Gastrocnemius medialis (tissue), 4 donors: Measurements from ENCODE around the gene CCDC88A. TPM values are rescaled to one million over a fixed set of nuclear protein-coding genes. Genes with fewer than 3 reads are reported as not detected.

Experiments
- ATAC-seq, 2 donors: fragments of 150-250 bp; one replicate each; pipeline ENCODE4 v1.9.1; 2016
- DNase-seq, 2 donors: peaks; one replicate each; pipeline ENCODE4 v3.0.0-alpha.2; 2019
- H3K27ac ChIP-seq, 4 donors: fragments of 200-600 bp; sonication (generic); 1 replicate in 1 of 4; 2 replicates in 3 of 4; pipeline ENCODE4 v1.5.1; 2016 to 2018; ENCODE audit warnings: mild to moderate bottlenecking in 2 of 4, moderate library complexity in 1 of 4
- H3K27me3 ChIP-seq, 3 donors: fragments of 200-600 bp; sonication (generic) in 2 of 3; 1 replicate in 1 of 3; 2 replicates in 2 of 3; pipeline versions ENCODE4 v1.5.1 to v1.6.0; 2016 to 2019; ENCODE audit warnings: mild to moderate bottlenecking in 1 of 3, moderate library complexity in 1 of 3
- H3K36me3 ChIP-seq, 2 donors: fragments of 200-600 bp; sonication (generic) in 1 of 2; one replicate each; pipeline ENCODE4 v1.5.1; 2017 to 2018
- H3K4me1 ChIP-seq, 2 donors: fragments of 200-600 bp; sonication (generic) in 1 of 2; one replicate each; pipeline ENCODE4 v1.5.1; 2016 to 2017; ENCODE audit warnings: mild to moderate bottlenecking in 2 of 2
- H3K4me3 ChIP-seq, 4 donors: fragments of 200-600 bp; sonication (generic) in 3 of 4; 1 replicate in 1 of 4; 2 replicates in 3 of 4; pipeline ENCODE4 v1.5.1; 2016 to 2019; ENCODE audit warnings: mild to moderate bottlenecking in 2 of 4
- H3K9me3 ChIP-seq, 3 donors: fragments of 200-600 bp; sonication (generic) in 2 of 3; 1 replicate in 1 of 3; 2 replicates in 2 of 3; pipeline ENCODE4 v1.5.1; 2016 to 2019
- POLR2A ChIP-seq, 2 donors: fragments of 450-650 bp; IDR thresholded peaks; one replicate each; pipeline ENCODE4 v1.6.1; 2017; ENCODE audit warnings: antibody characterized with exemption in 2 of 2, mild to moderate bottlenecking in 2 of 2, moderate library complexity in 2 of 2
- in situ Hi-C, 4 donors: fragments of 200-750 bp; cut with MboI; loops; one replicate each; pipeline versions ENCODE4 v1.15.0 to v1.8.0; 2017; ENCODE audit warnings: low sequenced_read_pairs in 4 of 4
- intact Hi-C: fragments of 100-400 bp; cut with DNase I; formaldehyde crosslinking; loops from one replicate; pipeline ENCODE4 v1.15.1; 2023; ENCODE audit warnings: low total_unique reads
- total RNA-seq, 4 donors: library from RNA; depleted of rRNA; stranded (reverse); fragments of >200 nt; gene quantifications; one replicate each; pipeline versions ENCODE4 v1.1.0 to v1.2.3, GENCODE V29; 2016
- TF ChIP-seq, protein P1 (sequence below), 5 experiments: fragments of 450-650 bp in 3 of 5; fragments of 200-600 bp in 2 of 5; sonication (generic) in 2 of 5; IDR thresholded peaks in 4 of 5; conservative IDR thresholded peaks in 1 of 5; 1 replicate in 4 of 5; 2 replicates in 1 of 5; pipeline ENCODE4 v1.5.1; 2016 to 2019; ENCODE audit warnings: antibody characterized with exemption in 5 of 5, mild to moderate bottlenecking in 3 of 5, moderate library complexity in 3 of 5

CCDC88A gene
- total RNA-seq, 4 donors from 2014 or later, result 12.9 to 28.7 (median 19.4) TPM

DNA sequence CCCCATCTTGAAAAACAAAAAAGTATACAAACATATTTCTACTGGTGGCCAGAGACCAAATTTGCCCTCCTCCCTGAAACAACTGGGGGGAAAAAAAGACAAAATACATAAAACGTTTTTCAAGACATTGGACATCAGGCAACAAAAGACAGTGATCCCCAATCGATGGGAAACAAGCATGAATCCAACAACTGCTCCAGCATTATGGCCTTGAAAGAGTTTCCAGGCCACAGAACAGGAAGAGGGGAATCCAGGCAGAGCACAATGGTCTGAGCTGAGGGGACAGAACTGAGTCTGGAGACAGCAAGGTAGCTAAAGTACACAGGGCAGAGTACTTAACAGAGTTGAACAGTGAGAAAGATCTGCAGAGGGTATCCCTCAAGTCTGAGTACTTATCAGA lies 4.4 kb downstream of the CCDC88A start:
- no peaks in the 10 kb centered on the region for H3K27me3 ChIP-seq
- H3K4me3 ChIP-seq, result no peak overlapping the region
- no peak overlapping the region for H3K27ac ChIP-seq
- no peak for DNase-seq
- H3K9me3 ChIP-seq, result no peaks in the 10 kb centered on the region
- TF ChIP-seq, protein P1, sequence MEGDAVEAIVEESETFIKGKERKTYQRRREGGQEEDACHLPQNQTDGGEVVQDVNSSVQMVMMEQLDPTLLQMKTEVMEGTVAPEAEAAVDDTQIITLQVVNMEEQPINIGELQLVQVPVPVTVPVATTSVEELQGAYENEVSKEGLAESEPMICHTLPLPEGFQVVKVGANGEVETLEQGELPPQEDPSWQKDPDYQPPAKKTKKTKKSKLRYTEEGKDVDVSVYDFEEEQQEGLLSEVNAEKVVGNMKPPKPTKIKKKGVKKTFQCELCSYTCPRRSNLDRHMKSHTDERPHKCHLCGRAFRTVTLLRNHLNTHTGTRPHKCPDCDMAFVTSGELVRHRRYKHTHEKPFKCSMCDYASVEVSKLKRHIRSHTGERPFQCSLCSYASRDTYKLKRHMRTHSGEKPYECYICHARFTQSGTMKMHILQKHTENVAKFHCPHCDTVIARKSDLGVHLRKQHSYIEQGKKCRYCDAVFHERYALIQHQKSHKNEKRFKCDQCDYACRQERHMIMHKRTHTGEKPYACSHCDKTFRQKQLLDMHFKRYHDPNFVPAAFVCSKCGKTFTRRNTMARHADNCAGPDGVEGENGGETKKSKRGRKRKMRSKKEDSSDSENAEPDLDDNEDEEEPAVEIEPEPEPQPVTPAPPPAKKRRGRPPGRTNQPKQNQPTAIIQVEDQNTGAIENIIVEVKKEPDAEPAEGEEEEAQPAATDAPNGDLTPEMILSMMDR (IDR thresholded peaks at IDR 0.05 in 4 of 5, conservative IDR thresholded peaks at IDR 0.05 in 1 of 5), result no peak
- no peak for TF ChIP-seq POLR2A (IDR thresholded peaks at IDR 0.05)
- peaks cover 20 to 21% of the 10 kb centered on the region in 2 donors for H3K4me1 ChIP-seq
- in situ Hi-C loops, result loop anchor here in 1 of 4 donors (25.0 kb wide), 1 partner anchor 378 kb away; no protein-coding TSS in a partner anchor
- no peak for ATAC-seq
- intact Hi-C loops, result loop anchor here (5.0 kb wide), 3 partner anchors 133 to 183 kb away; partner anchors contain the start of genes CLHC1, MTIF2 and RPS27A
- no peaks in the 10 kb centered on the region for H3K36me3 ChIP-seq

DNA sequence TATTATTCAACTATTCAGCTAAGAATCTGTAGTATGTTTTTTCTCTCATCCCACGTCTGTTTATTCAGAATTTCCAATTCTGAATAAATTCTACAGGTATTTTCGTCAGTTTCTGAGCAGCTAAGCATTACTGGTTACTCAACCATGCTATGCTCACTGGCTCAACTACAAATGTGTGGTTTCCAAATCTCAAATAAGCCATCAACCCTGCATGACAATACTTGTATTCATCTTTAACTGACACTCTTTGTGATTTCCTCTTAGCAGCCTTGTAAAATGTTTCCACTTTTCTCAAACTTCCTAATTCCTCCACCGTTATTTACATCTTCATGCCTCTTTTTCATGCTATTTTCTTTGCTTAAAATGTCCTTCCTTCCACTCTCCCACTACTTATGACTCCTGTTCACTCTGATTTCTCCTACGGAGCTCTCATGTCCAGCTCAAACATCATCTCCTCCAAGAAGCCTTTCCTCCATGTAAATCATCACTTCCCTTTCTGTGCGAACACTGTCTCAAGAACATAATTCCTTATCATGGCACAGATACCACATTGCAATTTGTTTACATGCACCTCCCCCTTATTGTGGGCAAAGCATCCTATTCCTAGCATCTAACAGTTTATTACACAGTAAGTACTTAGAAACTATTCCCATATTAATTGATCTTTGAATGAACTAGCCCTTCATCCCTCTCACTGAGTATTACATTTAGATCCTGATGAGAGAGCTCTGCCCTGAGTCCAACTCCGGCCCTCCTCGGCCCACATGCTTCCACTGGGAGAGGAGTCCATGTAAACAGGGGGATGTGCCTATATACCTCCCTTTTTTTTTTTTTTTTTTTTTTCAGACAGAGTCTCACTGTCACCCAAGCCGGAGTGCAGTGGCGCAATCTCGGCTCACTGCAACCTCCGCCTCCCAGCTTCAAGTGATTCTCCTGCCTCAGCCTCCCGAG lies 10.5 kb downstream of the CCDC88A start:
- intact Hi-C loops, result no loop called here
- ATAC-seq, result no peak
- TF ChIP-seq, protein P1 (IDR thresholded peaks at IDR 0.05 in 4 of 5, conservative IDR thresholded peaks at IDR 0.05 in 1 of 5), result no peak
- no peak for TF ChIP-seq POLR2A (IDR thresholded peaks at IDR 0.05)
- in situ Hi-C loops, result loop anchor here in 1 of 4 donors (25.0 kb wide), 1 partner anchor 372 kb away; no protein-coding TSS in a partner anchor
- Histone ChIP-seq H3K4me3 (no peak overlapping the region), H3K4me1 (no peaks in the 10 kb centered on the region), H3K9me3 (no peaks in the 10 kb centered on the region), H3K36me3 (peaks cover 0 to 6% of the 10 kb centered on the region in 2 donors), H3K27ac (no peak overlapping the region), H3K27me3 (no peaks in the 10 kb centered on the region)
- DNase-seq, result no peak

DNA sequence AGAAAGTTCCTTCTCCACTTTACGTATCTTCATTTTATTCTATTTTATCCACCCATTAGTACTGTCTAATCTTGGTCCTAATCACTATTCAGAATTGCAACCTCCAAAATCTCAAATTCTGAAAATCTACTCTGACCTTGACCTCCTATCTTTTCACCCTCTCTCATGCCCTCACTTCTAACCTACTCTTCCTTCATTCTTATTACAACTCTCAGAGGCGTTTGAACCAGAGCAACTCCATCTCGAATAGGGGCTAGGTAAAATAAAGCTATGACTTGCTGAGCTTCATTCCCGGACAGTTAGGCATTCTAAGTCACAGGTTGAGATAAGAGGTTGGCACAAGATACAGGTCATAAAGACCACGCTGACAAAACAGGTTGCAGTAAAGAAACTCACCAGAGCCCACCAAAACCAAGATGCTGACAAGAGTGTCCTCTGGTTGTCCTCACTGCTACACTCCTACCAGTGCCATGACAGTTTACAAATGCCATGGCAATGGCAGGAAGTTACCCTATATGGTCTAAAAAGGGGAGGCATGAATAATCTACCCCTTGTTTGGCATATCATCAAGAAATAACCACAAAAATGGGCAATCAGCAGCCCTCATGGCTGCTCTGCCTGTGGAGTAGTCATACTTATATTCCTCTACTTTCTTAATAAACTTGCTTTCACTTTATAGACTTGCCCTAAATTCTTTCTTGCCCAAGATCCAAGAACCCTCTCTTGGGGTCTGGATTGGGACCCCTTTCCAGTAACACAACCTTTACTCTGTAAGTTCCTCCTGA lies 11.4 kb downstream of the CCDC88A start:
- intact Hi-C loops, result no loop called here
- Histone ChIP-seq H3K36me3 (peaks cover 0 to 6% of the 10 kb centered on the region in 2 donors), H3K27me3 (no peaks in the 10 kb centered on the region), H3K9me3 (no peaks in the 10 kb centered on the region), H3K4me3 (no peak overlapping the region), H3K4me1 (no peaks in the 10 kb centered on the region), H3K27ac (no peak overlapping the region)
- ATAC-seq (no peak), DNase-seq (no peak)
- no peak for TF ChIP-seq POLR2A (IDR thresholded peaks at IDR 0.05)
- TF ChIP-seq, protein P1 (IDR thresholded peaks at IDR 0.05 in 4 of 5, conservative IDR thresholded peaks at IDR 0.05 in 1 of 5), result no peak
- in situ Hi-C loops, result loop anchor here in 1 of 4 donors (25.0 kb wide), 1 partner anchor 371 kb away; no protein-coding TSS in a partner anchor

DNA sequence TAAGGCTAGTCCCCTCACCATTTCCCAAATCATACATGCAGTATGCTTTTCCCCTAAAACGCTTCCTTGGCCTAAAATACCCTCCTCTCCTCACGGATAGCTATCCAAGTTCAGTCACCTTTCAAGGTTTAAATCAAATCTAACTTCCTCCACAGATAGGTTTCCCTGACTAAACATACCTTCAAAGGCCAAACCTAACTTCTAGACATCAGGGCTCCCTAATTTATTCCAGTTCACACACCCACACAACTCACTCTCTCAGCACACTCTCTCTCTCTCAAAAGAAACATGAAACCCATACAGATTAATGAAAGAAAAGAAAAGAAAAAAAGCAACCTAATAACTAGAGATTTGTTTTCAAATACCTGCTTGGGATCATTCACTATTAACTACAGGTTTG lies 14.5 kb downstream of the CCDC88A start:
- Histone ChIP-seq H3K27me3 (no peaks in the 10 kb centered on the region), H3K36me3 (peaks cover 0 to 6% of the 10 kb centered on the region in 2 donors), H3K4me1 (no peaks in the 10 kb centered on the region), H3K4me3 (no peak overlapping the region), H3K27ac (no peak overlapping the region), H3K9me3 (no peaks in the 10 kb centered on the region)
- intact Hi-C loops, result no loop called here
- no peak for DNase-seq
- no peak for TF ChIP-seq POLR2A (IDR thresholded peaks at IDR 0.05)
- TF ChIP-seq, protein P1 (IDR thresholded peaks at IDR 0.05 in 4 of 5, conservative IDR thresholded peaks at IDR 0.05 in 1 of 5), result no peak
- in situ Hi-C loops, result loop anchor here in 1 of 4 donors (25.0 kb wide), 1 partner anchor 368 kb away; no protein-coding TSS in a partner anchor
- no peak for ATAC-seq
